HepG2 (cell line): ENCODE measurements around the gene GP1BA. TPM values are rescaled to one million over a fixed set of nuclear protein-coding genes. Genes with fewer than 3 reads are reported as not detected.

ENCODE experiments used
- BATF2 ChIP-seq: sonication (generic); formaldehyde crosslinking; IDR thresholded peaks from 2 replicates; pipeline ENCODE4 v1.8.0; 2022; ENCODE audit warnings: mild to moderate bottlenecking, missing genetic modification reagents, moderate library complexity
- DDIT3 ChIP-seq: sonication (generic); formaldehyde crosslinking; IDR thresholded peaks from 2 replicates; pipeline ENCODE4 v1.4.0; 2020; ENCODE audit warnings: mild to moderate bottlenecking, missing genetic modification reagents
- MXD4 ChIP-seq: IDR thresholded peaks from 2 replicates; pipeline ENCODE4 v1.6.1; 2016; ENCODE audit warnings: mild to moderate bottlenecking, missing biosample characterization, missing genetic modification reagents
- NBN ChIP-seq: fragments of 450-650 bp; conservative IDR thresholded peaks from 2 replicates; pipeline ENCODE4 v1.6.1; 2017
- NFE2L1 ChIP-seq: sonication (generic); formaldehyde crosslinking; IDR thresholded peaks from 2 replicates; pipeline ENCODE4 v1.4.0; 2020; ENCODE audit warnings: missing genetic modification reagents, mild to moderate bottlenecking, borderline replicate concordance
- SALL1 ChIP-seq: sonication (generic); formaldehyde crosslinking; IDR thresholded peaks from 2 replicates; pipeline ENCODE4 v1.8.0; 2022; ENCODE audit warnings: mild to moderate bottlenecking, missing genetic modification reagents
- SNAI1 ChIP-seq: sonication (generic); formaldehyde crosslinking; IDR thresholded peaks from 2 replicates; pipeline ENCODE4 v1.5.0; 2020; ENCODE audit warnings: mild to moderate bottlenecking, missing genetic modification reagents, borderline replicate concordance
- SP140L ChIP-seq: sonication (generic); formaldehyde crosslinking; IDR thresholded peaks from 2 replicates; pipeline ENCODE4 v1.4.0; 2020; ENCODE audit warnings: missing genetic modification reagents, borderline replicate concordance
- SRSF1 ChIP-seq: fragments of 200-400 bp; formaldehyde crosslinking; optimal IDR thresholded peaks from 2 replicates; pipeline ENCODE3; 2017; ENCODE audit warnings: mild to moderate bottlenecking, low read depth, low read length, moderate library complexity
- STAT5B ChIP-seq: sonication (generic); formaldehyde crosslinking; IDR thresholded peaks from 2 replicates; pipeline ENCODE4 v1.4.0; 2020; ENCODE audit warnings: missing genetic modification reagents
- TARDBP ChIP-seq: sonication (generic); formaldehyde crosslinking; IDR thresholded peaks from 2 replicates; pipeline ENCODE4 v1.8.0; 2022; ENCODE audit warnings: mild to moderate bottlenecking, missing genetic modification reagents
- TCF12 ChIP-seq, 2 experiments: fragments of 450-650 bp in 1 of 2; sonication (generic) in 1 of 2; formaldehyde crosslinking in 1 of 2; IDR thresholded peaks; 2 replicates each; pipeline versions ENCODE4 v1.6.1 to v1.8.0; 2017 to 2022; ENCODE audit warnings: antibody characterized with exemption in 1 of 2, mild to moderate bottlenecking in 1 of 2, missing genetic modification reagents in 1 of 2, moderate library complexity in 1 of 2
- ZFP91 ChIP-seq: sonication (generic); formaldehyde crosslinking; IDR thresholded peaks from 2 replicates; pipeline ENCODE4 v1.9.0; 2022; ENCODE audit warnings: missing genetic modification reagents, mild to moderate bottlenecking, borderline replicate concordance
- ZIK1 ChIP-seq: sonication (generic); formaldehyde crosslinking; IDR thresholded peaks from 2 replicates; pipeline ENCODE4 v1.5.0; 2020; ENCODE audit warnings: mild to moderate bottlenecking, low read depth, missing genetic modification reagents, borderline replicate concordance
- ZNF260 ChIP-seq: sonication (generic); formaldehyde crosslinking; IDR thresholded peaks from 2 replicates; pipeline ENCODE4 v1.4.0; 2020; ENCODE audit warnings: missing genetic modification reagents, low read depth, mild to moderate bottlenecking, borderline replicate concordance
- ZNF34 ChIP-seq: sonication (generic); formaldehyde crosslinking; IDR thresholded peaks from 2 replicates; pipeline ENCODE4 v1.4.0; 2020; ENCODE audit warnings: mild to moderate bottlenecking, missing genetic modification reagents, borderline replicate concordance
- ZNF430 ChIP-seq: sonication (generic); formaldehyde crosslinking; IDR thresholded peaks from 2 replicates; pipeline ENCODE4 v1.9.0; 2021; ENCODE audit warnings: mild to moderate bottlenecking, missing genetic modification reagents
- ZNF543 ChIP-seq: sonication (generic); formaldehyde crosslinking; IDR thresholded peaks from 2 replicates; pipeline ENCODE4 v1.4.0; 2020; ENCODE audit warnings: mild to moderate bottlenecking, missing genetic modification reagents
- ZNF574 ChIP-seq: sonication (generic); formaldehyde crosslinking; IDR thresholded peaks from 2 replicates; pipeline ENCODE4 v1.4.0; 2020; ENCODE audit warnings: missing genetic modification reagents
- ZXDC ChIP-seq: sonication (generic); formaldehyde crosslinking; IDR thresholded peaks from 2 replicates; pipeline ENCODE4 v1.5.0; 2020; ENCODE audit warnings: mild to moderate bottlenecking, missing genetic modification reagents
- polyA plus RNA-seq, 8 experiments: library from polyadenylated mRNA; depleted of rRNA in 3 of 8; stranded (reverse) in 7 of 8; unstranded in 1 of 8; fragments of >200 nt; fragmentation: Illumina TruSeq in 4 of 8; extraction: Trizol in 4 of 8; gene quantifications; 2 replicates each; pipeline versions ENCODE4 v1.2.1 to v1.2.3, GENCODE V29; 2011 to 2016; ENCODE audit warnings: low read depth in 4 of 8, missing spikeins in 1 of 8, mixed read lengths in 1 of 8; ENCODE audit not compliant: insufficient read depth in 1 of 8
- total RNA-seq, 5 experiments: library from RNA; depleted of rRNA; stranded (reverse); fragments of >200 nt; fragmentation: Illumina TruSeq; extraction: Trizol; gene quantifications; 2 replicates each; pipeline ENCODE4 v1.2.3, GENCODE V29; 2016; ENCODE audit warnings: low read depth in 1 of 5

GP1BA gene
- total and polyA plus RNA-seq, 2 of the 13 experiments (the other 11 are each of a cell fraction or from before 2014, with no cell fraction given), result not detected

- TF ChIP-seq BATF2 (CRISPR knock-in tag) (no peak), SRSF1 (no peak), NBN (no peak), ZXDC (CRISPR knock-in tag) (no peak), SP140L (CRISPR knock-in tag) (0 out of 2 replicates have a peak, but pooled peaks have one; percentile 47), SALL1 (CRISPR knock-in tag) (peak; percentile 70), TARDBP (CRISPR knock-in tag) (peak; percentile 23), ZNF34 (no peak), ZNF430 (CRISPR knock-in tag) (no peak), MXD4 (peak; percentile 40), TCF12 (IDR thresholded peaks at IDR 0.05) (no peak), TCF12 (CRISPR knock-in tag; IDR thresholded peaks at IDR 0.05) (no peak), DDIT3 (CRISPR knock-in tag) (no peak), ZNF260 (no peak), ZNF574 (peak; percentile 48; the same call in 1 of the 2 replicates), NFE2L1 (CRISPR knock-in tag) (no peak), SNAI1 (CRISPR knock-in tag) (no peak), ZFP91 (CRISPR knock-in tag) (peak; percentile 45; the same call in 1 of the 2 replicates), ZNF543 (0 out of 2 replicates have a peak, but pooled peaks have one; percentile 34), ZIK1 (CRISPR knock-in tag) (0 out of 2 replicates have a peak, but pooled peaks have one; percentile 43), STAT5B (CRISPR knock-in tag) (no peak)
Measured at GRCh38 chr17:4939796-4940554, 7.9 kb downstream of the GP1BA start, which contains the start of the genes RNF167 and SLC25A11 (continued).
